Peyer's patch (tissue), 4 donors: ENCODE measurements around the gene OBI1. TPM values are rescaled to one million over a fixed set of nuclear protein-coding genes. Genes with fewer than 3 reads are reported as not detected.

ENCODE experiments used
- DNase-seq, 3 donors: peaks; one replicate each; pipeline ENCODE4 v3.0.0-alpha.2; 2017 to 2019
- H3K27ac ChIP-seq, 4 donors: fragments of 200-600 bp; sonication (generic); one replicate each; pipeline ENCODE4 v1.5.1; 2016 to 2019
- H3K27me3 ChIP-seq, 2 donors: fragments of 200-600 bp; sonication (generic); one replicate each; pipeline ENCODE4 v1.5.1; 2019
- H3K36me3 ChIP-seq, 3 donors: fragments of 200-600 bp; sonication (generic); one replicate each; pipeline ENCODE4 v1.5.1; 2016 to 2019
- H3K4me1 ChIP-seq, 4 donors: fragments of 200-600 bp; sonication (generic); one replicate each; pipeline ENCODE4 v1.5.1; 2016 to 2019
- H3K4me3 ChIP-seq, 4 donors: fragments of 200-600 bp; sonication (generic); 1 replicate in 3 of 4; 2 replicates in 1 of 4; pipeline ENCODE4 v1.5.1; 2016 to 2019; ENCODE audit warnings: mild to moderate bottlenecking in 1 of 4
- H3K9me3 ChIP-seq, 4 donors: fragments of 200-600 bp; sonication (generic); one replicate each; pipeline ENCODE4 v1.5.1; 2016 to 2019; ENCODE audit warnings: mild to moderate bottlenecking in 1 of 4
- POLR2A ChIP-seq, 2 donors: fragments of 450-650 bp; IDR thresholded peaks; one replicate each; pipeline ENCODE4 v1.5.1; 2017; ENCODE audit warnings: antibody characterized with exemption in 2 of 2, mild to moderate bottlenecking in 2 of 2, moderate library complexity in 2 of 2
- total RNA-seq, 4 donors: library from RNA; depleted of rRNA; stranded (reverse); fragments of >200 nt; gene quantifications; one replicate each; pipeline ENCODE4 v1.1.0, GENCODE V29; 2016
- TF ChIP-seq, protein P1 (sequence below), 6 experiments: fragments of 450-650 bp in 4 of 6; fragments of 200-600 bp in 2 of 6; sonication (generic) in 1 of 6; IDR thresholded peaks; one replicate each; pipeline ENCODE4 v1.5.1; 2017 to 2019; ENCODE audit warnings: antibody characterized with exemption in 6 of 6, mild to moderate bottlenecking in 3 of 6, moderate library complexity in 1 of 6

OBI1 gene
- total RNA-seq, 4 donors from 2014 or later = 4.4 to 13.2 (median 7.9) TPM

DNA sequence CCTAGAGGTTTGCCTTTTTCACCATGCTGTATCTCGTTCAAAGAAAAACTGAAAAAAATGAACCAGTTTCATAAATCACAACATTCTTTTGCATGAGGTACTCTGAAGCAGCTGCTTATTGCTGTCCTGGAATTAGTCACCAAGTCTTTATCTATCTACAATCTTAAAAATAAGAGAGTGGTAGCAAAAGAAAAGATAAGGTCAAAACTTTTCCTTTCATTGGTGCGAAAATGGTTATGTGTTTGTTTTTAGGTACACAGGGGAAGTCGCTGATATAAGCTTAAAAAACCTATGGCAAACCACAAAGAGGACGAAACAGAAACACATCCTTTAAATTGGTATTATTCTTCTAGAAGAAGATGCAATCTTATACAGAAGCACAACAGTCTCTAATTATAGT is 20.7 kb downstream of the OBI1 start:
- no peaks in the 10 kb centered on the region for H3K4me1 ChIP-seq
- no peak overlapping the region for H3K27ac ChIP-seq
- DNase-seq = no peak
- H3K27me3 ChIP-seq = no peaks in the 10 kb centered on the region
- H3K9me3 ChIP-seq = no peaks in the 10 kb centered on the region
- H3K36me3 ChIP-seq = peaks cover 0 to 47% (median 0%) of the 10 kb centered on the region in 3 donors
- TF ChIP-seq, protein P1, sequence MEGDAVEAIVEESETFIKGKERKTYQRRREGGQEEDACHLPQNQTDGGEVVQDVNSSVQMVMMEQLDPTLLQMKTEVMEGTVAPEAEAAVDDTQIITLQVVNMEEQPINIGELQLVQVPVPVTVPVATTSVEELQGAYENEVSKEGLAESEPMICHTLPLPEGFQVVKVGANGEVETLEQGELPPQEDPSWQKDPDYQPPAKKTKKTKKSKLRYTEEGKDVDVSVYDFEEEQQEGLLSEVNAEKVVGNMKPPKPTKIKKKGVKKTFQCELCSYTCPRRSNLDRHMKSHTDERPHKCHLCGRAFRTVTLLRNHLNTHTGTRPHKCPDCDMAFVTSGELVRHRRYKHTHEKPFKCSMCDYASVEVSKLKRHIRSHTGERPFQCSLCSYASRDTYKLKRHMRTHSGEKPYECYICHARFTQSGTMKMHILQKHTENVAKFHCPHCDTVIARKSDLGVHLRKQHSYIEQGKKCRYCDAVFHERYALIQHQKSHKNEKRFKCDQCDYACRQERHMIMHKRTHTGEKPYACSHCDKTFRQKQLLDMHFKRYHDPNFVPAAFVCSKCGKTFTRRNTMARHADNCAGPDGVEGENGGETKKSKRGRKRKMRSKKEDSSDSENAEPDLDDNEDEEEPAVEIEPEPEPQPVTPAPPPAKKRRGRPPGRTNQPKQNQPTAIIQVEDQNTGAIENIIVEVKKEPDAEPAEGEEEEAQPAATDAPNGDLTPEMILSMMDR (IDR thresholded peaks at IDR 0.05) = no peak
- no peak for TF ChIP-seq POLR2A (IDR thresholded peaks at IDR 0.05)
- no peak overlapping the region for H3K4me3 ChIP-seq

DNA sequence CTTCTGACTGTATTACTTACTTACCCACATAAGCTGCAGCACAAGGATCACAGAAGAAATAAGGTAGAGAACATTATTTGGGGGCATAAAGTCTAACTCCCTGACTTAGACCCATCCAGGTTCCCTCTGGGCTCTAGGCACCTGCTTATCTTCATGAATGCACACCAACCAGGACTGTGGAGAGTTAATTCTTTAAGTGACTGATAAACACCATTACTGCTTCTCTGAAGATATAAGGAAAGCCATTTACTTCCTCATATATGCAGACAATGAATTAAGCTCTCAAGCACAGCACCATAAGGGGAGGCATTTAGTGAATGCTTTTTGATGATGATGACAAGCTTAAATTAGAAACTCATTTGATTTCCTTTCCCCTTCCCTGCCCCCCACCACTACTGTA is 22.5 kb downstream of the OBI1 start:
- H3K9me3 ChIP-seq = no peaks in the 10 kb centered on the region
- no peak overlapping the region for H3K4me3 ChIP-seq
- DNase-seq = no peak
- no peak for TF ChIP-seq POLR2A (IDR thresholded peaks at IDR 0.05)
- TF ChIP-seq, protein P1 (IDR thresholded peaks at IDR 0.05) = no peak
- H3K27ac ChIP-seq = no peak overlapping the region
- H3K36me3 ChIP-seq = peaks cover 0 to 59% (median 0%) of the 10 kb centered on the region in 3 donors
- H3K27me3 ChIP-seq = no peaks in the 10 kb centered on the region
- no peaks in the 10 kb centered on the region for H3K4me1 ChIP-seq

DNA sequence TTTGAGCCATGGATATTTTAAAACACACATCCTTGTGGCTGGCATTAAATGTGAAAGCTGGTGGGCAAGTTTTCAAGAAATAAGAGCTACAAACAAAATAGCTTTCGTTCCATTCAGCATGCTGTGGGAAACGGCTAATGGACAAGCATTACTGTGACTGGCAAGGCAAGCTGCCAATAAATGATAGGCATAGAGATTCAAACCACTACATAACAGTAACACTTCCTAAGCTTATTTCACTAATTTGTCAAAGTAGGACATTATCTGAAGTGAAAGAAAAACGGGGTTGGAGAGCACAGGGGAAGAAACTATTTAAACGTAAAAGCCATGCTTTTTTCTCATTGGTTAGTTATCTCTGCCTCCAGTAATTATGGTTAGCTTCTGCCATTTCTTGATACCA is 26.0 kb downstream of the OBI1 start:
- TF ChIP-seq, protein P1 (IDR thresholded peaks at IDR 0.05) = no peak
- no peak for TF ChIP-seq POLR2A (IDR thresholded peaks at IDR 0.05)
- peaks cover 0 to 49% (median 0%) of the 10 kb centered on the region in 3 donors for H3K36me3 ChIP-seq
- H3K27ac ChIP-seq = no peak overlapping the region
- DNase-seq = no peak
- H3K9me3 ChIP-seq = no peaks in the 10 kb centered on the region
- no peaks in the 10 kb centered on the region for H3K27me3 ChIP-seq
- no peaks in the 10 kb centered on the region for H3K4me1 ChIP-seq
- H3K4me3 ChIP-seq = no peak overlapping the region

DNA sequence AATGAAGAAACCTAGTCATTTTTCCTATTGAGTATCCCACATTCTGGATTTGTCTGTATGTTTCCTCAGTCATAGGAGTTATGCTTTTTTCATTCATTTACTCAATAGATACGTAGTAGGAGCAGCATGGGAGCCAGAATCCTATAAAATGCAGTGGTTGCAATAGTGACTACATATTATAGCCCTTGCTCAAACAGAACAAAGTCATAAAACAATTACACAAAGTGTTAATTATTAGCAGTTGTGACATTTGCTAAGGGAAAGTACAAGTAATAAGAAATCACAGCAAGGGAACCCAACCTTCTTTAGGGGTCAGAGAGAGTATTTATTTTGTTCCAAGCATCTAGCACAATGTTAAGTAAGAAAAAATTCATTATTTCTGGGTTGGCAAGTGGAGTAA is 27.9 kb downstream of the OBI1 start:
- Histone ChIP-seq H3K36me3 (peaks cover 0 to 45% (median 0%) of the 10 kb centered on the region in 3 donors), H3K4me1 (no peaks in the 10 kb centered on the region), H3K4me3 (no peak overlapping the region), H3K27me3 (no peaks in the 10 kb centered on the region), H3K27ac (no peak overlapping the region), H3K9me3 (no peaks in the 10 kb centered on the region)
- TF ChIP-seq POLR2A (IDR thresholded peaks at IDR 0.05) = no peak
- TF ChIP-seq, protein P1 (IDR thresholded peaks at IDR 0.05) = no peak
- DNase-seq = no peak

DNA sequence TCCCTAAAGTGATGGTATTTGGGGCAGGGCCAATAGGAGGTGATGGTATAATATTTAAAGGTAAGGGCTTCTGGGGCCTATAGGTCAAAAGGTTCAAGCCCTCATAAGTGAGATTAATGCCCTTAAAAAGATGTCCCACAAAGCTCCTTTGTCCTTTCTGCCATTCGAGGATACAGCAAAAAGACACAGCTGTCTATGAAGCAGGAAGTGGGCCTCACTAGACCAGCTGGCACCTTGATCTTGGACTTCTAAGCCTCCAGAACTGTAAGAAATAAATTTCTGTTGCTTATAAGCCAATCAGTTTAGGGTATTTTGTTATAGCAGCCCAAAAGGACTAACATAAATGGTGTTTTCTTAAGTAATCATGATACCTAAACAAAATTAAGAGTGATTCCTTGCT is 28.4 kb downstream of the OBI1 start:
- peaks cover 0 to 43% (median 0%) of the 10 kb centered on the region in 3 donors for H3K36me3 ChIP-seq

More for the DNA sequence above, 28.4 kb downstream of the OBI1 start:
- Histone ChIP-seq H3K4me3 (no peak overlapping the region), H3K27me3 (no peaks in the 10 kb centered on the region), H3K9me3 (no peaks in the 10 kb centered on the region), H3K4me1 (no peaks in the 10 kb centered on the region), H3K27ac (no peak overlapping the region)
- TF ChIP-seq, protein P1 (IDR thresholded peaks at IDR 0.05) = no peak
- no peak for TF ChIP-seq POLR2A (IDR thresholded peaks at IDR 0.05)
- DNase-seq = no peak
